ENCODE measurements around the gene GNAL. TPM values are rescaled to one million over a fixed set of nuclear protein-coding genes. Genes with fewer than 3 reads are reported as not detected.

GNAL gene
- polyA plus RNA-seq, 1 experiment: 0.21 TPM

- TF ChIP-seq, protein P1, sequence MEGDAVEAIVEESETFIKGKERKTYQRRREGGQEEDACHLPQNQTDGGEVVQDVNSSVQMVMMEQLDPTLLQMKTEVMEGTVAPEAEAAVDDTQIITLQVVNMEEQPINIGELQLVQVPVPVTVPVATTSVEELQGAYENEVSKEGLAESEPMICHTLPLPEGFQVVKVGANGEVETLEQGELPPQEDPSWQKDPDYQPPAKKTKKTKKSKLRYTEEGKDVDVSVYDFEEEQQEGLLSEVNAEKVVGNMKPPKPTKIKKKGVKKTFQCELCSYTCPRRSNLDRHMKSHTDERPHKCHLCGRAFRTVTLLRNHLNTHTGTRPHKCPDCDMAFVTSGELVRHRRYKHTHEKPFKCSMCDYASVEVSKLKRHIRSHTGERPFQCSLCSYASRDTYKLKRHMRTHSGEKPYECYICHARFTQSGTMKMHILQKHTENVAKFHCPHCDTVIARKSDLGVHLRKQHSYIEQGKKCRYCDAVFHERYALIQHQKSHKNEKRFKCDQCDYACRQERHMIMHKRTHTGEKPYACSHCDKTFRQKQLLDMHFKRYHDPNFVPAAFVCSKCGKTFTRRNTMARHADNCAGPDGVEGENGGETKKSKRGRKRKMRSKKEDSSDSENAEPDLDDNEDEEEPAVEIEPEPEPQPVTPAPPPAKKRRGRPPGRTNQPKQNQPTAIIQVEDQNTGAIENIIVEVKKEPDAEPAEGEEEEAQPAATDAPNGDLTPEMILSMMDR (IDR thresholded peaks at IDR 0.05; ENCODE audit: insufficient read depth, low read depth, low read length): no peak
- ChIA-PET CTCF (interaction anchor here (0.6 kb wide), 1 partner anchor 15 kb away, joined by 3 read pairs; no protein-coding TSS in a partner anchor), POLR2A (no interaction called here)
- Histone ChIP-seq H3K4me3 (ENCODE audit: low read depth, low read length) (no peak overlapping the region), H3K36me3 (ENCODE audit: control insufficient read depth, insufficient read depth, low read length) (peaks cover 13% of the 10 kb centered on the region; the same call in 1 of the 2 replicates), H3K27me3 (ENCODE audit: control insufficient read depth, insufficient read depth, low read length) (no peaks in the 10 kb centered on the region)
- DNase-seq (ENCODE audit: low read depth): no peak
Measured at GRCh38 chr18:11883153-11883552, 194.1 kb downstream of the GNAL start.

GRCh38 chr18:11884396-11885030 lies 195.4 kb downstream of the GNAL start:
- ChIA-PET CTCF (no interaction called here), POLR2A (no interaction called here)
- Histone ChIP-seq H3K4me3 (ENCODE audit: low read depth, low read length) (no peak overlapping the region), H3K27me3 (ENCODE audit: control insufficient read depth, insufficient read depth, low read length) (no peaks in the 10 kb centered on the region), H3K36me3 (ENCODE audit: control insufficient read depth, insufficient read depth, low read length) (peaks cover 13% of the 10 kb centered on the region; the same call in 1 of the 2 replicates)
- no peak for DNase-seq (ENCODE audit: low read depth)
- TF ChIP-seq, protein P1 (IDR thresholded peaks at IDR 0.05; ENCODE audit: insufficient read depth, low read depth, low read length): no peak

GRCh38 chr18:11885278-11885947 lies 196.3 kb downstream of the GNAL start:
- POLR2A ChIA-PET: no interaction called here
- TF ChIP-seq, protein P1 (IDR thresholded peaks at IDR 0.05; ENCODE audit: insufficient read depth, low read depth, low read length): no peak
- H3K36me3 ChIP-seq (ENCODE audit: control insufficient read depth, insufficient read depth, low read length): peaks cover 13% of the 10 kb centered on the region; the same call in 1 of the 2 replicates
- CTCF ChIA-PET: interaction anchor here (0.6 to 0.7 kb wide), 2 partner anchors 24 to 720 kb away, joined by 3 to 5 read pairs; no protein-coding TSS in a partner anchor
- H3K27me3 ChIP-seq (ENCODE audit: control insufficient read depth, insufficient read depth, low read length): no peaks in the 10 kb centered on the region
- no peak overlapping the region for H3K4me3 ChIP-seq (ENCODE audit: low read depth, low read length)
- DNase-seq (ENCODE audit: low read depth): no peak

GRCh38 chr18:11886577-11887110 lies 197.6 kb downstream of the GNAL start:
- CTCF ChIA-PET: interaction anchor here (1.0 kb wide), 1 partner anchor 51 kb away, joined by 3 read pairs; no protein-coding TSS in a partner anchor

More at GRCh38 chr18:11886577-11887110, 197.6 kb downstream of the GNAL start:
- Histone ChIP-seq H3K36me3 (ENCODE audit: control insufficient read depth, insufficient read depth, low read length) (peaks cover 12% of the 10 kb centered on the region; the same call in 1 of the 2 replicates), H3K27me3 (ENCODE audit: control insufficient read depth, insufficient read depth, low read length) (no peaks in the 10 kb centered on the region), H3K4me3 (ENCODE audit: low read depth, low read length) (no peak overlapping the region)
- DNase-seq (ENCODE audit: low read depth): no peak
- POLR2A ChIA-PET: no interaction called here
- TF ChIP-seq, protein P1 (IDR thresholded peaks at IDR 0.05; ENCODE audit: insufficient read depth, low read depth, low read length): no peak
